ENCODE data around the gene OR6B1.
"Not testable (repeated sequence)": the region's sequence is repeated elsewhere in the genome, so short reads cannot be mapped to it uniquely, and the experiment has no call there.

The OR6B1 gene

GRCh38 chr7:144038887-144039286 lies 38.8 kb downstream of the OR6B1 start:
- H3K27ac ChIP-seq: no peak overlapping the region

GRCh38 chr7:144048648-144049047 lies 48.5 kb downstream of the OR6B1 start, which contains the start of gene OR2A5:
TSS of gene OR2A5 (plus strand) at chr7:144048948. CDS start at chr7:144050402, 1,454 bp downstream.
- no peak within 1 kb of the TSS for H3K27ac ChIP-seq
- TF ChIP-seq CTCF (conservative IDR thresholded peaks at IDR 0.05): no peak
- TF ChIP-seq ZFX (IDR thresholded peaks at IDR 0.05): no peak

More at GRCh38 chr7:144038887-144039286, 38.8 kb downstream of the OR6B1 start:
- TF ChIP-seq CTCF (conservative IDR thresholded peaks at IDR 0.05) (no peak), ZFX (IDR thresholded peaks at IDR 0.05) (no peak)

- H3K27ac ChIP-seq: no peak overlapping the region
- TF ChIP-seq ZFX (IDR thresholded peaks at IDR 0.05) (no peak), CTCF (conservative IDR thresholded peaks at IDR 0.05) (no peak)
These were observed 49.4 kb downstream of the OR6B1 start for GRCh38 chr7:144049491-144049890.

GRCh38 chr7:144050093-144050492 lies 50.0 kb downstream of the OR6B1 start:
- no peak overlapping the region for H3K27ac ChIP-seq
- TF ChIP-seq CTCF (conservative IDR thresholded peaks at IDR 0.05): no peak
- TF ChIP-seq ZFX (IDR thresholded peaks at IDR 0.05): no peak

- H3K27ac ChIP-seq: not testable (repeated sequence)
These were observed 50.8 kb downstream of the OR6B1 start for GRCh38 chr7:144050884-144051283.

GRCh38 chr7:144057954-144058353 lies 57.8 kb downstream of the OR6B1 start:
- no peak overlapping the region for H3K27ac ChIP-seq
- TF ChIP-seq ZFX (IDR thresholded peaks at IDR 0.05) (no peak), CTCF (conservative IDR thresholded peaks at IDR 0.05) (no peak)
